Measurements from ENCODE around the gene NME9. TPM values are rescaled to one million over a fixed set of nuclear protein-coding genes. Genes with fewer than 3 reads are reported as not detected.

Gene NME9
- total and polyA plus RNA-seq, 2 donors (not counting 3 experiments of a cell fraction or from before 2014, with no cell fraction given), result 0.08 TPM; not detected in 1

GRCh38 chr3:138300647-138301046, 29.0 kb downstream of the NME9 start:
- DNase-seq (ENCODE audit: low read depth, low spot score), result no peak
- Histone ChIP-seq H3K4me3 (replicated peaks in 1 of 3; ENCODE audit: insufficient read depth in 1 of 3, low read depth in 1 of 3, low read length in 3 of 3) (no peak overlapping the region), H2AFZ (ENCODE audit: low read depth, low read length) (no peak overlapping the region), H3K36me3 (ENCODE audit: control insufficient read depth in 2 of 2, extremely low read depth in 1 of 2, insufficient read depth in 2 of 2, low read length in 2 of 2) (peaks cover 3 to 4% of the 10 kb centered on the region in 2 experiments), H3K9me3 (replicated peaks; ENCODE audit: control insufficient read depth, insufficient read depth, low read length) (no peaks in the 10 kb centered on the region), H3K4me2 (ENCODE audit: insufficient read depth, low read length) (no peak overlapping the region), H3K79me2 (ENCODE audit: control insufficient read depth, insufficient read depth, low read length) (no peaks in the 10 kb centered on the region), H3K27me3 (ENCODE audit: control insufficient read depth in 2 of 2, insufficient read depth in 2 of 2, low read length in 2 of 2) (no peaks in the 10 kb centered on the region), H3K4me1 (ENCODE audit: control insufficient read depth, extremely low read depth, insufficient read depth, low read length) (no peaks in the 10 kb centered on the region), H4K20me1 (replicated peaks; ENCODE audit: control insufficient read depth, extremely low read depth, insufficient read depth, low read length) (no peaks in the 10 kb centered on the region), H3K27ac (ENCODE audit: insufficient read depth, low read depth, low read length) (no peak overlapping the region), H3K9me1 (replicated peaks; ENCODE audit: control insufficient read depth, extremely low read depth, insufficient read depth, low read length) (no peaks in the 10 kb centered on the region), H3K9ac (replicated peaks; ENCODE audit: extremely low read depth, insufficient read depth, low read length) (no peak overlapping the region)
- FAIRE-seq, result no peak
- no TSS peak for BruUV-seq (replicated peaks)
- POLR2A ChIA-PET, result no interaction called here
- dilution Hi-C loops (cut with MboI; ENCODE audit: extremely low pct_ligation_motif_present, low sequenced_read_pairs), result no loop called here
- TF ChIP-seq POLR2AphosphoS5 (IDR thresholded peaks at IDR 0.05; ENCODE audit: insufficient read depth, low read depth, low read length) (no peak), GATA2 (IDR thresholded peaks at IDR 0.05; ENCODE audit: insufficient read depth, insufficient read length, low read depth, low read length) (no peak), POLR2A (IDR thresholded peaks at IDR 0.05; ENCODE audit: low read depth, low read length) (no peak)
- TF ChIP-seq, protein P1, sequence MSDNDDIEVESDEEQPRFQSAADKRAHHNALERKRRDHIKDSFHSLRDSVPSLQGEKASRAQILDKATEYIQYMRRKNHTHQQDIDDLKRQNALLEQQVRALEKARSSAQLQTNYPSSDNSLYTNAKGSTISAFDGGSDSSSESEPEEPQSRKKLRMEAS (IDR thresholded peaks at IDR 0.05; ENCODE audit: insufficient read depth, insufficient read length), result no peak
- CTCF ChIA-PET, result no interaction called here
- intact Hi-C loops (cut with micrococcal nuclease), result no loop called here

- CTCF ChIA-PET, result no interaction called here
- dilution Hi-C loops (cut with MboI; ENCODE audit: extremely low pct_ligation_motif_present, low sequenced_read_pairs), result no loop called here
Measured at GRCh38 chr3:138297876-138298275, 31.8 kb downstream of the NME9 start.

More at GRCh38 chr3:138297876-138298275, 31.8 kb downstream of the NME9 start:
- Histone ChIP-seq H4K20me1 (replicated peaks; ENCODE audit: control insufficient read depth, extremely low read depth, insufficient read depth, low read length) (no peaks in the 10 kb centered on the region), H3K4me2 (ENCODE audit: insufficient read depth, low read length) (no peak overlapping the region), H3K9ac (replicated peaks; ENCODE audit: extremely low read depth, insufficient read depth, low read length) (no peak overlapping the region), H3K27ac (ENCODE audit: insufficient read depth, low read depth, low read length) (no peak overlapping the region), H3K9me3 (replicated peaks; ENCODE audit: control insufficient read depth, insufficient read depth, low read length) (no peaks in the 10 kb centered on the region), H3K4me1 (ENCODE audit: control insufficient read depth, extremely low read depth, insufficient read depth, low read length) (no peaks in the 10 kb centered on the region), H2AFZ (ENCODE audit: low read depth, low read length) (no peak overlapping the region), H3K36me3 (ENCODE audit: control insufficient read depth in 2 of 2, extremely low read depth in 1 of 2, insufficient read depth in 2 of 2, low read length in 2 of 2) (peaks cover 3 to 6% of the 10 kb centered on the region in 2 experiments), H3K9me1 (replicated peaks; ENCODE audit: control insufficient read depth, extremely low read depth, insufficient read depth, low read length) (no peaks in the 10 kb centered on the region), H3K27me3 (ENCODE audit: control insufficient read depth in 2 of 2, insufficient read depth in 2 of 2, low read length in 2 of 2) (no peaks in the 10 kb centered on the region), H3K4me3 (replicated peaks in 1 of 3; ENCODE audit: insufficient read depth in 1 of 3, low read depth in 1 of 3, low read length in 3 of 3) (no peak overlapping the region), H3K79me2 (ENCODE audit: control insufficient read depth, insufficient read depth, low read length) (no peaks in the 10 kb centered on the region)
- no TSS peak for BruUV-seq (replicated peaks)
- TF ChIP-seq EZH2 (IDR thresholded peaks at IDR 0.05; ENCODE audit: borderline replicate concordance, low read depth, low read length, severe bottlenecking) (no peak), POLR2A (IDR thresholded peaks at IDR 0.05; ENCODE audit: low read depth, low read length) (no peak)
- no peak for DNase-seq (ENCODE audit: low read depth, low spot score)
- intact Hi-C loops (cut with micrococcal nuclease), result no loop called here
- FAIRE-seq, result no peak
- POLR2A ChIA-PET, result no interaction called here

All from endothelial cell of umbilical vein (primary cell).